ENCODE results near the gene RBM6.
A peak's percentile ranks its signal among the peaks of the same experiment; 100 is the strongest.
"Not testable (repeated sequence)": the region's sequence is repeated elsewhere in the genome, so short reads cannot be mapped to it uniquely, and the experiment has no call there.

Gene RBM6

DNA sequence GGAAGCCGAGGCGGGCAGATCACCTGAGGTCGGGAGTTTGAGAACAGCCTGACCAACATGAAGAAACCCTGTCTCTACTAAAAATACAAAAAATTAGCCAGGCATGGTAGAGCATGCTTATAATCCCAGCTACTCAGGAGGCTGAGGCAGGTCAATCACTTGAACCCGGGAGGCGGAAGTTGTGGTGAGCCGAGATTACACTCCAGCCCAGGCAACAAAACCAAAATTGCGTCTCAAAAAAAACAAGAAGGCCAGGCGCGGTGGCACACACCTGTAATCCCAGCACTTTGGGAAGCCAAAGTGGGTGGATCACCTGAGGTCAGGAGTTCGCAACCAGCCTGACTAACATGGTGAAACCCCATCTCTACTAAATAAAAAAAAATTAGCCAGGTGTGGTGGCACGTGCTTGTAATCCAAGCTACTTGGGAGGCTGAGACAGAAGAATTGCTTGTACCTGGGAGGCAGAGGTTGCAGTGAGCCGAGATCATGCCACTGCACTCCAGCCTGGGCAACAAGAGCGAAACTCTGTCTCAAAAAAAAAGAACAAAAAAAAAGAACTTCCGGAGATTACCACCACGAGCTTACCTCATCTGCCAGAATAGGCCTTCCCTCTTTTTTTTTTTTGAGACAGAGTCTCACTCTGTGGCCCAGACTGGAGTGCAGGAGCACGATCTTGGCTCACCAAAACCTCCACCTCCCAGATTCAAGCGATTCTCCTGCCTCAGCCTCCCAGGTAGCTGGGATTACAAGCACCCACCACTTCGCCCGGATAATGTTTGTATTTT lies 22.0 kb upstream of the RBM6 start:
- not testable (repeated sequence) for DNase-seq (ENCODE audit: low read depth in 3 of 3)

DNA sequence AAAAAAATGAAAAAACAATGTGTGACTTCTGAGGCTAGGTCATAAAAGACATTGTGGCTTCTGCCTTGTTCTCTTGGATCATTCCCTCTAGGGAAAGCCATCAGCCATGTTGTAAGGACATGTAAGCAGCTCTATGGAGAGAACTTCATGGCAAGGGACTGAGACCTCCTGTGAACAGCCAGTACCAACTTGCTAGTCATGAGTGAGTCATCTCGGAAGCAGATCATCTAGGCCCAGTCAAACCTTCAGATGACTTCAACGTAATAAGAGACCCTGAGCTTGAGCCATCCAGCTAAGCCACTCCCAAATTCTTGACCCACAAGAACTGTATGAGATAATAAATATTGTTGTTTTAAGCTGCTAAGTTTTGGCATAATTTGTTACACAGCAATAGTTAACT lies 15.3 kb upstream of the RBM6 start:
- no peak for DNase-seq (ENCODE audit: low read depth in 3 of 3)

DNA sequence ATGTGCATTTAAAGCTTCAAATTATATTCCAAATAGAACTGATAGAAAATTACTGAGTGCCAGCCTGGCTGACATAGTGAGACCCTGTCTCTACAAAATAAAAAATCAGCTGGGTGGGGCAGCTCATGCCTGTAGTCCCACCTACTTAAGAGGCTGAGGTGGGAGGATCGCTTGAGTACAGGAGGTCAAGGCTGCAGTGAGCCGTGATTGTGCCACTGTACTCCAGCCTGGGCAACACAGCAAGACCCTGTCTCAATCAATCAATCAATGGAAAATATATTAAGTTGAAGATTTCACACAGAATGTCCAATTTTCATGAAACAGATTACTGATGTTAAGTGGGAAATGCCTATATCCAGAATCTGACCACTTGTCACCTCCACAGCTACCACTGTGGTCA lies 14.5 kb upstream of the RBM6 start:
- DNase-seq (ENCODE audit: low read depth in 3 of 3) = no peak

DNA sequence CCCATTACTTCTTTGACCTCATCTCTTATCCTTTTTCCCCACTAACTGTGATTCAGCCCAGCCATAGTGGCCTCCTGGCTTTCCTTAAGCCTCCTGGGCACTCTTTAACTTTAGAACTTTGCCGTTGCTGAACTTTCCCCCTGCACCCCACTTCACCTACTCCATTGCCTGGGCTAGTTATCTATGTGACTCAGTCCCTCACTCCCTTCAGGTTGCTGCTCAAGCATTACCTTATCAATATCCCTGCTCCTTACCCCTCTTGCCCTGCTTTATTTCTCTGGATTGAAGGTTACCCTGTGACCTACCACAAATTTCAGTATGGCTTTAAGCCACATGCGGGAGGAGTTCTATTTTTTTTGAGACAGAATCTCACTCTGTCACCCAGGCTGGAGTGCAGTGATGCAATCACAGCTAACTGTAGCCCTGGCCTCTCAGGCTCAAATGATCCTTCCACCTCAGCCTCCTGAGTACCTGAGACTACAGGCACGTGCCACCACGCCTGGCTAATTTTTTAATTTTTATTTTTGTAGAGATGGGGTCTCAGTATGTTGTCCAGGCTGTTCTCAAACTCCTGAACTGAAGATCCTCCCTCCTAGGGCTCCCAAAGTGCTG lies 13.7 kb upstream of the RBM6 start:
- no peak for DNase-seq (ENCODE audit: low read depth in 3 of 3)

DNA sequence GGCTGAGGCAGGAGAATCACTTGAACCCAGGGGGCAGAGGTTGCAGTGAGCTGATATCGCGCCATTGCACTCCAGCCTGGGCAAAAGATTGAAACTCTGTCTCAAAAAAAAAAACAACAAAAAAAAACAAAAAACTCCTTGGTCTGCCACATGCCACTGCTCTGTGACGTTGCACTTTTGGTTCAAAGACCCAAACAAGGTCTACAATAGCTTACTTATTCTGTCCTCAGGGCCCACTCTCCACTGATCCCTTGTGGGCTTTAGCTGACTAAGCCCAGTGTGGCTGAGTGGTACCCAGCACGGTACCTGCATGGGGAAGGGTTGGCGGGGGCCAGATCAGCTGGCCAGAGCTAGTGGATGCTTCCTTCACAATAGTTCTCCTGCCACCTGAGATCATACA lies 12.2 kb upstream of the RBM6 start:
- no peak for DNase-seq (ENCODE audit: low read depth in 3 of 3)

DNA sequence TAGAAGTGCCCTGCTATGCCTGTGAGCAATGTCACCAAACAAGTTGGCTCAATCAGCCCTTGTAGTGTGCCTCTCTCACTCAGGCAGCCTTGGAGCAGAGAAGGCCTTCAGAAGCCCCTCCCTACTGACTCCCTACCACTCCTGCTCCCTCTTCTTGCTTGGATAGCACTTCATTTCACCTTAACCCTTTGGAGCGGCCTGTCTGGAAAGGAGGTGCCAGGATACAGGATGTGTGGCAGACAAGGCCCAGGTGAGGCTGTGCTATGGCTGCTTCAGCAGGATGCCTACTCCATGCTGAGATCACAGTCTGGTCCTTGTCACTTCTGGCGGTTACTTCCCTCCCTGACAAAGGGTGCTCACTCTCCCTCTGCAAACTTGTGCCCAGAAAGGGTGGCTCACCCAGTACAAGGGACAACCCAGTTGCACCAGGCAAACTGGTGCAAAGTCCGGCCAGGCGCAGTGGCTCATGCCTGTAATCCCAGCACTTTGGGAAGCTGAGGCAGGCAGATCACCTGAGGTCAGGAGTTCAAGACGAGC lies 11.4 kb upstream of the RBM6 start:
- DNase-seq (ENCODE audit: low read depth in 3 of 3) = no peak

DNA sequence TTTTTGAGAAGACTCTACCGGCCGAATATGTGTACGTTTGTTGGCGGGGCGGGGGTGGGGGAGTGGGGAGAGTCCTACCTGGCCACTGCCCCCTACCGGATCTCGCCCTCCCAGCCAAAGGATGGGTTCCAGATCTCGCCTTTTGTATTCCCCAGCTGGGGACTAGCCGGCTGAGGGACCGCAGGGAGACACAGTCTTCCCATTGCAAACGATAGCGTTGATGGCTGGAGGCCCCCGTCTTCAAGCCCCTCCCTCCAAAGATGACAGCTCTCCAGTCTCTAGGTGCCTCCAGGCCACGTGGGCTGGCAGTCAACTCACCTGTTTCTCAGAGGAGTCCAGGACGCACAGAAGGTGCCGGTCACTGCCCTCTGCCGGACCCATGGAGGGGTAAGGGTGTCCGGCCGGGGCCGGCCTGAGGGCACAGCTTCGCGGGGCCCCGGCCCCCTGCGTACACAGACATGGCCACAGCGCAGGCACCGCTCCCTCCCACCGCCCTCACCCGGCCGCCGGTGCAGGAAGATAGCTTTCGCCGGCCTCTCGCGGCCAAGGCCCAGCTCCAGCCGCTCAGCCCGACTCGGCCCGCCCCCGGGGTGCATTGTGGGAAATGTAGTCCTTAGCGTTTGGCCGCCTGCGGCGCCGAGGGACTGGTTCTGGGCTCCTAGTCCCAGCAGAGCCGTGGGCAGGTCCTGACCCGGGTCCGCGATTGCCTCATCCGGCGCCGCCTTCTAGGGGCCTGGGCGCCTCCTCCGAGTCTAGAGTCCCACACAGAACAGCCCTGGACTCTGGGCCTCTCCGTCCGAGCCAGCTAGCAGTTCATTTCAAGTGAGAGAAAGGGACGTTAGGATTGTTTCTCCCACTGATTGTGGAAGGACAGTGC lies 10.4 kb upstream of the RBM6 start, which contains the start of gene MON1A:
TSS of gene MON1A (minus strand) at position 521 of the 877 bp plus-strand sequence. CDS start 16,465 bp downstream, outside the sequence.
- DNase-seq (ENCODE audit: low read depth in 3 of 3) = peak; percentile 75 to 92 (median 80)

DNA sequence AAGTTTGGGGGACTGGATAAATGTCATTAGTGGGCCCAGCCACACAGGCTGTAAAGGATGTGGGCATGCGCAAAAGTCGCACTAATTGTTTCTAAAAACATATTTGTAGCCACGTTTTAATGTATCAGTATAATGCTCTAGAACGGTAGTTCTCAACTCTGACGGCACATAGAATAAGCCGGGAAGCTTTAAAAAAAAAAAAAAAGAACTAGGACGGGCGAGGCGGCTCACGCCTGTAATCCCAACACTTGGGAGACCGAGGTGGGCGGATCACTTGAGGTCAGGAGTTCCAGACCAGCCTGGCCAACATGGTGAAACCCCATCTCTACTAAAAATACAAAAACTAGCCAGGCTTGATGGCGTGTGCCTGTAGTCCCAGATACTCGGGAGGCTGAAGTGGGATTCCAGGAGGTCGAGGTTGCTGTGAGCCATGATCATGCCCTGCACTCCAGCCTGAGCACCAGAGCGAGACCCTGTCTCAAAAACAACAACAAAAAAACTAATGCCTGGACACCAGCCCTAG lies 9.7 kb upstream of the RBM6 start:
- no peak for DNase-seq (ENCODE audit: low read depth in 3 of 3)

DNA sequence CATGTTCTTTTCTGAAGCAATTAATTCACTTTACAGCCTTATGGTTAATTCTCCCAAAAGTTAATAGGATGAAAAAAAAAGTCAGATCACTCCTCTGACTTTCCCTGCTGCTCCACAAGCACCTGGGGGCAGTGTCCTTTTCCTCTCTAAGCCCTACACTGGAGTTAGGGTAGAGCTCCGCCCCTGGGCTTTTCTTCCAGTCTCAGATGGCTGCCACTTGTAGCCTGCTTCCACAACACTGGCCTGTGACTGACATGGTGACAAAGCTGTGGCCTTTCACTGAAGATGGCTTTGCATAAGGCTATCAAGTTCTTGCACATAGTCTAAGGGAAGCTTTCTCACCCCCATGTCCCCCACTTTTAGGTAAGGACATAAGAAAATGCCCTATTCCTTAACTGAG lies 9.0 kb upstream of the RBM6 start:
- DNase-seq (ENCODE audit: low read depth in 3 of 3) = no peak

DNA sequence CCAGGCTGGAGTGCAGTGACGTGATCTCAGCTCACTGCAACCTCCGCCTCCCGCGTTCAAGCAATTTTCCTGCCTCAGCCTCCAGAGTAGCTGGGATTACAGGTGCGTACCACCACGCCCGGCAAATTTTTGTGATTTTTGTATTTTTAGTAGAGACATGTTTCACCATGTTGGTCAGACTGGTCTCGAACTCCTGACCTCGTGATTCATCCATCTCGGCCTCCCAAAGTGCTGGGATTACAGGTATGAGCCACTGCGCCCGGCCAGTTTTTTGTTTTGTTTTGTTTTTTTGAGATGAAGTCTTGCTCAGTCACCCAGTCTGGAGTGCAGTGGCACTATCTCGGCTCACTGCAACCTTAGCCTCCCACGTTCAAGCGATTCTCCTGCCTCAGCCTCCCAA lies 7.7 kb upstream of the RBM6 start:
- DNase-seq (ENCODE audit: low read depth in 3 of 3) = not testable (repeated sequence)

DNA sequence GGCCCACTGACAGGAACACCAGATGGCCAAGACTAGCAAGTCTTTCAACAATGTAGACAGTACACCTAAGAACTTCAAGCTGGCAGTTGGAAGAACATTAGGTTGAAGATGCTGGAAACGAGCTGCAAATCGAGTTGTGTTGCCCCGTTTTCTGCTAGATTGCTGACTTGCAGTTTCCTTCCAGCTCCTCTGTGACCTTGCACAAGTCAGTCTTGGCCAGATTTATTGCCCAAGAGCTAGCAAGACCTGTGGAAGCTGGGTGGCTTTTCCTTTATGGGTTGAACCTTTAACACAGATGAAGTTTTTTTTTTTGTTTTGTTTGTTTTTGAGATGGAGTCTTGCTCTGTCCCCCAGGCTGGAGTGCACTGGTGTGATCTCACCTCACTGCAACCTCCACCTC lies 2.9 kb upstream of the RBM6 start:
- no peak for DNase-seq (ENCODE audit: low read depth in 3 of 3)

DNA sequence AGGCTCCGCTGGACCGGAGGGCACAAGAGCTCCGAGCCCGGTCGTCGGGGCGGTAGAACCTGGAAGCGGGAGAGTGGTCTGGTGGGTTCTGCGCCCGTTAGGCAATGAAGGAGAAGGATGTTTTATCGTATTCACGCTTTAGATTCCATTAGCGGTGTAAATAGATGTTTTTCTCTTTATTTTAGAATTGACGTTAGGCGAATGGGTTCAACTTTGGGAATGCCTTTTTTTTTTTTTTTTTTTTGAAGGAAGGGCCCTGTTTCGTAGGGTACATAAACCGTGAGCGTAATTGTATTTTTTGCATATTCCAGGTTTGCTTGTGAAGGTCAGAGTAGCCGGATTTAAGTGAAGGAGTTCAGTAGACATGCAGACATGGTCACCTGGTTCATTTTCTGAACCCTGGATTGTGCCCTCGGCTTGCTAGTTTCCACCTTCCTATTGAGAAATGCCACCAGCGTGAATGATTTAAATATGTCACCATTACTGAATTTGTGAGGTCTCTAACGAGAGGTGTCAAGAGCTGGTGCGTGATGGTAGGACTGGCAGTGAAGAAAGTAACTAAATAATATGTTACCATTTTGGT lies 808 bp downstream of the RBM6 start:
- DNase-seq (ENCODE audit: low read depth in 3 of 3) = no peak

DNA sequence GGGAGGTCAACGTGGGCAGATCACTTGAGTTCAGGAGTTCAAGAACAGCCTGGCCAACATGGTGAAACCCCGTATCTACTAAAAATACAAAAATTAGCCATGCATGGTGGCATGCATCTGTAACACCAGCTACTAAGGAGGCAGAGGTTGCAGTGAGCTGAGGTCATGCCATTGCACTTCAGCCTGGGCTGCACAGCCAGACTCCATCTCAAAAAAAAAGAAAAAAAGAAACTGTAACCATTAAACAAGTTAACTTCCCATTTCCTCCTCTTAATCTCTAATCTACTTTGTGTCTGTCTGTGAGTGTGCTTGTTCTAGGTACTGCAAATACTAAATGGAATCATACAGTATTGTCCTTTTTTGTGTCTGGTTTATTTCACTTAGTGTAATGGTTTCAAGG lies 2.7 kb downstream of the RBM6 start:
- DNase-seq (ENCODE audit: low read depth in 3 of 3) = no peak

DNA sequence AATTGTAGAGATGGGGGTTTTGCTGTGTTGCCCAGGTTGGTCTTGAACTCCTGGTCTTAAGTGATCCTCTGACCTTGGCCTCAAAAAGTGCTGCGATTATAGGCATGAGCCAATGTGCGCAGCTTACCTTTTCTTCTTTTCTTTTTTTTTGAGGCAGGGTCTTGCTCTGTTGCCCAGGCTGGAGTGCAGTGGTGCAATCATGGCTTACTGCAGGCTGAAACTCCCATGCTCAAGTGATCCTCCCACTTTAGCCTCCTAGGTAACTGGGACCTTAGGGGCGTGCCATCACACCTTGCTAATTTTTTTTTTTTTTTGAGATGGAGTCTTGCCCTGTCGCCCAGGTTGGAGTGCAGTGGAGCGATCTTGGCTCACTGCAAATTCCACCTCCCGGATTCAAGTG lies 13.0 kb downstream of the RBM6 start:
- DNase-seq (ENCODE audit: low read depth in 3 of 3) = no peak

DNA sequence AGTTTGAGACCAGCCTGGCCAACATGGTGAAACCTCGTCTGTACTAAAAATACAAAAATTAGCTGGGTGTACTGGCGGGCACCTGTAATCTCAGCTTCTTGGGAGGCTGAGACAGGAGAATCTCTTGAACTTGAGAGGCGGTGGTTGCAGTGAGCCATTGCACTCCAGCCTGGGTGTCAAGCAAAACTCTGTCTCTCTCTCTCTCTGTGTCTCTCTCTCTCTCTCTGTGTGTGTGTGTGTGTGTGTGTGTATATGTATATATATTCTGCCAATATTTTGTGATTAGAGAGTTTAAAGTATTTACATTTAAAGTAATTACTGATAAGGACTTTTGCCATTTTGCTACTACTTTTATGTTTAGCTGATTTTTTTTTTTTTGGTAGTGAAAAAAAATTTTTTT lies 15.7 kb downstream of the RBM6 start:
- DNase-seq (ENCODE audit: low read depth in 3 of 3) = no peak

DNA sequence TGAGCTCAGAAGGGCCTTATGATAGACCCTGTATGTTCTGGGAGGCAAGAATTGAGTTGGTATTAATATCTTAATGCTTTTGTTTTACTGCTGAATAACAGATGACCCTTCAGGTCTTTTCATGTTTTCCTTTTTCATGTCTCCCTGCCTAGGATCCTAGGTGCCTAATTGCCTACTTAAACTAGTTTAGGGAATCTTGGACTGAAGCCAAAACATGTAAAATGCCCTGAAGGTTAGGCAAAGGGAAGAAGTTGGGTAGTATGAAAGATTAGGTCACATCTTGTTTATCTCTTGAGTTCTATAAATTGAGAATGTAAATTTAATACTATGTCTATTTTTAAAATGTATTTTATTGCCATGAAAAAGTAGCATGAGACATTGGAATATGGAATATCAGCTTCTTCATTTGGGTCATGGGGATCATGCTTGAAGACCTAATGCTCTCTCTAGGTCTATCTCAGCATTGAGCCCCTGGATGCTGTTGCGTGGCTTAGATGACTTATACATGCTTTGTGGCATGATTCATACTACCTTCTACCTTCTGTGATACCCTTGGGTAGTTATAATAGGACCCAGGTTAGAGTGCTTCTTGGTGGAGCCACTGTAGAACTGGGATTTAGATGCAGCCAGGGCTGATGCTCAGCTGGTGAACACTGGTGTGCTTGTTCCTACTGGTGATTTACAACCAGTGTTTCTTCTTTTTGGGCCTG lies 26.4 kb downstream of the RBM6 start:
- no peak for DNase-seq (ENCODE audit: low read depth in 3 of 3)

DNA sequence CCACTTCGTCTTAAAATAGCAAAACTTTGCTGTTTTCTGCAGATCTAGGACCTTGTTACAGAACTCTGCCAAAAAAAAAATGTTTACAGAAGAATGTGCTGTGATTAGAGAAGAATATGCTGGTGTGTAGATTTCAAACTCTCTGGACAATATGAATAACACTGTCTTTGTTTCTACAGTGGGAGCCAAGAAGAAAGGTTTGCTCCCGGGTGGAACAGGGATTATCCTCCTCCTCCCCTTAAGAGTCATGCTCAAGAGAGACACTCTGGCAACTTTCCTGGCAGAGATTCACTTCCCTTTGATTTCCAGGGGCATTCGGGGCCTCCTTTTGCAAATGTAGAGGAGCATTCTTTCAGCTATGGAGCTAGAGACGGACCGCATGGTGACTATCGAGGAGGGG lies 27.3 kb downstream of the RBM6 start:
- DNase-seq (ENCODE audit: low read depth in 3 of 3) = no peak

DNA sequence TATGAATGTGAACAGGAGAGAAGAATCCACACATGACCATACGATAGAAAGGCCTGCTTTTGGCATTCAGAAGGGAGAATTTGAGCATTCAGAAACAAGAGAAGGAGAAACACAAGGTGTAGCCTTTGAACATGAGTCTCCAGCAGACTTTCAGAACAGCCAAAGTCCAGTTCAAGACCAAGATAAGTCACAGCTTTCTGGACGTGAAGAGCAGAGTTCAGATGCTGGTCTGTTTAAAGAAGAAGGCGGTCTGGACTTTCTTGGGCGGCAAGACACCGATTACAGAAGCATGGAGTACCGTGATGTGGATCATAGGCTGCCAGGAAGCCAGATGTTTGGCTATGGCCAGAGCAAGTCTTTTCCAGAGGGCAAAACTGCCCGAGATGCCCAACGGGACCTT lies 28.4 kb downstream of the RBM6 start:
- DNase-seq (ENCODE audit: low read depth in 3 of 3) = no peak

DNA sequence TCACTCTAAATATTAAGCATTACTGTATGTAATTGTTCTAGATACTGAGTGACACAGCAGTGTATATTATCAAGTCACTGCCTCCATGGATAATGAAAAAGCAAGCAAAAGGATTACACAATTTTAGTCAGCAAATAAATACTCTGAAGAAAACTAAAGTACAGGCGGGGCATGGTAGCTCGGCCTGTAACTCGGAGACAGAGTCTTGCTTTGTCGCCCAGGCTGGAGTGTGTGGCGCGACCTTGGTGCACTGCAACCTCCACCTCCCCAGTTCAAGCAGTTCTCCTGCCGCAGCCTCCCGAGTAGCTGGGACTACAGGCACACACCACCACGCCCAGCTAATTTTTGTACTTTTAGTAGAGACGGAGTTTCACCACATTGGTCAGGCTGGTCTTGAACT lies 32.7 kb downstream of the RBM6 start:
- DNase-seq (ENCODE audit: low read depth in 3 of 3) = no peak

DNA sequence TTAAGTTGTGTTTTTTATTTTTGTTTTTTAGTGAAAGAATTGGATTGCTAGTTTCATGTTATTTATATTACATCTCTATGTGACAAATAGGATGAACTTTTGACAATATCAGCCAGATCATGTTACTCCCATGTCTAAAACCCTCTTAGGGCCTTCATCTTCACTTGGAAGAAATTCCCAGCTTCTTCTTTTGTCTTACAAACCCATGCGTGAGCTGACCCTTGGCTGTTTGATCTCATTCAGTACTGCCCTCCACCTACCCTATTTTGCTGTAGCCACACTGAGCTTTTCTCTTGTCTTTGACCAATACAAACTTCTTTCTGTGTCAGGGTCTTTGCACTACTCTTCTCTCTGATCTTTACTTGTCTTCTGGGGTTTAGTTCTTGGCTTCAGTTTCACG lies 37.0 kb downstream of the RBM6 start:
- no peak for DNase-seq (ENCODE audit: low read depth in 3 of 3)

DNA sequence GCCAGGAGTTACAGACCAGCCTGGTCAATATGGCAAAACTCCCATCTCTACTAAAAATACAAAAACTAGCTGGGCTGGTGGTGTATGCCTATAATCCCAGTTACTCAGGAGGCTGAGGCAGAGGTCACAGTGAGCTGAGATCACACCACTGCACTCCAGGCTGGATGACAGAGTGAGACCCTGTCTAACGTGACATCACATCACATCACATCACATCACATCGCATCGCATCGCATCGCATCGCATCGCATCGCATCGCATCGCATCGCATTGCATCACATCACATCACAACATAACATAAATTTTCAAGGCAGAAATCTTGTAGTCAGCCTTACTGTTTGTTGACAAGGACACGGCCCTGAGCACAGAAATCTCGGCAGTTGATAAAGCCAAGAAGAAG lies 44.4 kb downstream of the RBM6 start:
- no peak for DNase-seq (ENCODE audit: low read depth in 3 of 3)
